Endothelial cell of umbilical vein (primary cell): ENCODE results near the gene LGI1.

Source experiments
- MYC ChIP-seq: IDR thresholded peaks from one replicate; pipeline ENCODE4 v1.6.1; 2011; ENCODE audit warnings: mild to moderate bottlenecking, low read depth, low read length
- TF ChIP-seq, protein P1 (sequence below), 2 donors: IDR thresholded peaks; 1 replicate in 1 of 2; 2 replicates in 1 of 2; pipeline ENCODE4 v1.5.1; 2011; ENCODE audit warnings: low read length in 2 of 2, mild to moderate bottlenecking in 2 of 2, moderate library complexity in 2 of 2, control low read depth in 1 of 2, inconsistent platforms in 1 of 2, low read depth in 1 of 2; ENCODE audit not compliant: insufficient read depth in 1 of 2; ENCODE audit errors: extremely low read depth in 1 of 2

DNA sequence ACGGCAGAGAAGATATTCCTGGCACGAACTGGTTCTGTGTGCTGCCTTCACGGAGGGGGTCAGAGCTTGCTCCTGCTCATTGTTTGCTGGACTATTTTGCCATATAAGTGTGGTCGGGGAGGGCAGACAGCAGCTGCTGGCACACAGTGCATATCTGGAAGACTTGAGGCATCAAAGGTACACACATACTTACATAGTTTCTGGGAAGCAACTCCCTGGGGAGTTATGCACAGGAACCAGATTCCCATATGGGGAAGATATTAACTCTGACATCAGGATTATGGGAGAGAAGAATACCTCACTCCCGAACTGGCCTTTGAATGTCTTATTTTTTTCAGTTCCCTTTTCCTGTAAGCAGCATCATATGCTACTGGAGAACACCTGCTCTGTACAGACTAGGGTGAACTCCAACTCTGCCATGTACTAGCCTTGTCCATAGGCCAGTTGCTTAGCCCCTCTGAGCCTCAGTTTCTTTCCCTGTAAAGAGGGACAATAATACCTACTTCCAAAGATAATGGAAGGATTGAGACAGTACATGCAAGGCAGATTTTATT, 41.5 kb downstream of the LGI1 start:
- no peak for TF ChIP-seq MYC
- TF ChIP-seq, protein P1, sequence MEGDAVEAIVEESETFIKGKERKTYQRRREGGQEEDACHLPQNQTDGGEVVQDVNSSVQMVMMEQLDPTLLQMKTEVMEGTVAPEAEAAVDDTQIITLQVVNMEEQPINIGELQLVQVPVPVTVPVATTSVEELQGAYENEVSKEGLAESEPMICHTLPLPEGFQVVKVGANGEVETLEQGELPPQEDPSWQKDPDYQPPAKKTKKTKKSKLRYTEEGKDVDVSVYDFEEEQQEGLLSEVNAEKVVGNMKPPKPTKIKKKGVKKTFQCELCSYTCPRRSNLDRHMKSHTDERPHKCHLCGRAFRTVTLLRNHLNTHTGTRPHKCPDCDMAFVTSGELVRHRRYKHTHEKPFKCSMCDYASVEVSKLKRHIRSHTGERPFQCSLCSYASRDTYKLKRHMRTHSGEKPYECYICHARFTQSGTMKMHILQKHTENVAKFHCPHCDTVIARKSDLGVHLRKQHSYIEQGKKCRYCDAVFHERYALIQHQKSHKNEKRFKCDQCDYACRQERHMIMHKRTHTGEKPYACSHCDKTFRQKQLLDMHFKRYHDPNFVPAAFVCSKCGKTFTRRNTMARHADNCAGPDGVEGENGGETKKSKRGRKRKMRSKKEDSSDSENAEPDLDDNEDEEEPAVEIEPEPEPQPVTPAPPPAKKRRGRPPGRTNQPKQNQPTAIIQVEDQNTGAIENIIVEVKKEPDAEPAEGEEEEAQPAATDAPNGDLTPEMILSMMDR (IDR thresholded peaks at IDR 0.05; ENCODE audit: extremely low read depth in 1 of 2, insufficient read depth in 1 of 2, low read depth in 1 of 2, low read length in 2 of 2): no peak
